Measurements from ENCODE around the gene PEX5L. TPM values are rescaled to one million over a fixed set of nuclear protein-coding genes. Genes with fewer than 3 reads are reported as not detected.

PEX5L gene
- total RNA-seq, 1 experiment from 2014 or later = 0.33 TPM

- Histone ChIP-seq H3K4me3 (no peak overlapping the region), H4K20me1 (ENCODE audit: insufficient read depth) (no peaks in the 10 kb centered on the region), H3K27me3 (ENCODE audit: insufficient read depth, low read depth) (no peaks in the 10 kb centered on the region), H3K9me3 (ENCODE audit: insufficient read depth, low read depth) (no peaks in the 10 kb centered on the region), H3F3A (ENCODE audit: insufficient read depth, low read depth) (no peaks in the 10 kb centered on the region), H3K9me2 (ENCODE audit: insufficient read depth) (no peaks in the 10 kb centered on the region), H3K4me2 (no peak overlapping the region), H2AFZ (no peak overlapping the region), H3K36me3 (ENCODE audit: low read depth) (no peaks in the 10 kb centered on the region), H3K79me2 (ENCODE audit: low read depth) (no peaks in the 10 kb centered on the region), H3K4me1 (replicated peaks; ENCODE audit: insufficient read depth) (no peaks in the 10 kb centered on the region), H3K27ac (no peak overlapping the region)
- BruUV-seq (replicated peaks) = no TSS peak
- DNase-seq = no peak
- intact Hi-C loops (cut with micrococcal nuclease; ENCODE audit: unreplicated experiment) = no loop called here
- TF ChIP-seq CTCF (conservative IDR thresholded peaks at IDR 0.05) = no peak
- TF ChIP-seq EZH2 (IDR thresholded peaks at IDR 0.05; ENCODE audit: low read depth) = no peak
- POLR2A ChIA-PET (ENCODE audit: unreplicated experiment) = no interaction called here
- CTCF ChIA-PET = no interaction called here
These were observed 87.3 kb downstream of the PEX5L start for GRCh38 chr3:179949412-179949811.

- H3K79me2 ChIP-seq (ENCODE audit: low read depth) = no peaks in the 10 kb centered on the region
- H3K4me1 ChIP-seq (replicated peaks; ENCODE audit: insufficient read depth) = no peaks in the 10 kb centered on the region
- no peak overlapping the region for H3K27ac ChIP-seq
- intact Hi-C loops (cut with micrococcal nuclease; ENCODE audit: unreplicated experiment) = no loop called here
- no peak overlapping the region for H3K4me2 ChIP-seq
- no peaks in the 10 kb centered on the region for H3F3A ChIP-seq (ENCODE audit: insufficient read depth, low read depth)
- ChIA-PET CTCF (interaction anchor here (0.6 kb wide), 1 partner anchor 71 kb away, joined by 3 read pairs; no protein-coding TSS in a partner anchor), POLR2A (ENCODE audit: unreplicated experiment) (no interaction called here)
- no peaks in the 10 kb centered on the region for H3K36me3 ChIP-seq (ENCODE audit: low read depth)
- H2AFZ ChIP-seq = no peak overlapping the region
- no peaks in the 10 kb centered on the region for H3K9me2 ChIP-seq (ENCODE audit: insufficient read depth)
- no TSS peak for BruUV-seq (replicated peaks)
- H3K4me3 ChIP-seq = no peak overlapping the region
- H3K9me3 ChIP-seq (ENCODE audit: insufficient read depth, low read depth) = no peaks in the 10 kb centered on the region
- H3K27me3 ChIP-seq (ENCODE audit: insufficient read depth, low read depth) = no peaks in the 10 kb centered on the region
- no peaks in the 10 kb centered on the region for H4K20me1 ChIP-seq (ENCODE audit: insufficient read depth)
- no peak for DNase-seq
- TF ChIP-seq EZH2 (IDR thresholded peaks at IDR 0.05; ENCODE audit: low read depth) (no peak), CTCF (conservative IDR thresholded peaks at IDR 0.05) (no peak)
These were observed 88.0 kb downstream of the PEX5L start for GRCh38 chr3:179948740-179949139.

GRCh38 chr3:179945569-179945968 lies 91.2 kb downstream of the PEX5L start:
- no peaks in the 10 kb centered on the region for H3K36me3 ChIP-seq (ENCODE audit: low read depth)
- H3K4me3 ChIP-seq = no peak overlapping the region
- no peak overlapping the region; the same call in 1 of the 2 replicates for H2AFZ ChIP-seq
- DNase-seq = no peak
- CTCF ChIA-PET = no interaction called here
- no peak overlapping the region for H3K4me2 ChIP-seq
- H3K4me1 ChIP-seq (replicated peaks; ENCODE audit: insufficient read depth) = no peaks in the 10 kb centered on the region
- H4K20me1 ChIP-seq (ENCODE audit: insufficient read depth) = no peaks in the 10 kb centered on the region
- intact Hi-C loops (cut with micrococcal nuclease; ENCODE audit: unreplicated experiment) = no loop called here
- BruUV-seq (replicated peaks) = no TSS peak
- H3K27ac ChIP-seq = no peak overlapping the region
- no peak for TF ChIP-seq CTCF (conservative IDR thresholded peaks at IDR 0.05)
- no peak for TF ChIP-seq EZH2 (IDR thresholded peaks at IDR 0.05; ENCODE audit: low read depth)
- no peaks in the 10 kb centered on the region for H3K9me2 ChIP-seq (ENCODE audit: insufficient read depth)
- H3K27me3 ChIP-seq (ENCODE audit: insufficient read depth, low read depth) = no peaks in the 10 kb centered on the region
- H3K9me3 ChIP-seq (ENCODE audit: insufficient read depth, low read depth) = no peaks in the 10 kb centered on the region
- H3F3A ChIP-seq (ENCODE audit: insufficient read depth, low read depth) = no peaks in the 10 kb centered on the region
- POLR2A ChIA-PET (ENCODE audit: unreplicated experiment) = no interaction called here
- no peaks in the 10 kb centered on the region for H3K79me2 ChIP-seq (ENCODE audit: low read depth)

Measured in PC-9 (cell line).